ENCODE data around the gene ZNF217.

The ZNF217 gene

GRCh38 chr20:53582574-53583351 is 10.9 kb downstream of the ZNF217 start:
- no peak for DNase-seq (ENCODE audit: low read depth)

- DNase-seq (ENCODE audit: low read depth): no peak
These were observed 11.4 kb downstream of the ZNF217 start for GRCh38 chr20:53582251-53582570.

- DNase-seq (ENCODE audit: low read depth): no peak
These were observed 12.0 kb downstream of the ZNF217 start for GRCh38 chr20:53581444-53582250.

GRCh38 chr20:53580376-53581111 is 13.1 kb downstream of the ZNF217 start:
- no peak for DNase-seq (ENCODE audit: low read depth)

- DNase-seq (ENCODE audit: low read depth): no peak
These were observed 13.9 kb downstream of the ZNF217 start for GRCh38 chr20:53579581-53580375.

GRCh38 chr20:53579266-53579580 is 14.4 kb downstream of the ZNF217 start:
- no peak for DNase-seq (ENCODE audit: low read depth)

- DNase-seq (ENCODE audit: low read depth): peak; percentile 32
These were observed 15.0 kb downstream of the ZNF217 start for GRCh38 chr20:53578492-53579222.

GRCh38 chr20:53576586-53577318 is 16.9 kb downstream of the ZNF217 start:
- DNase-seq (ENCODE audit: low read depth): no peak

- DNase-seq (ENCODE audit: low read depth): no peak
These were observed 17.5 kb downstream of the ZNF217 start for GRCh38 chr20:53576195-53576580.

GRCh38 chr20:53575481-53576194 is 18.0 kb downstream of the ZNF217 start:
- DNase-seq (ENCODE audit: low read depth): no peak

GRCh38 chr20:53574819-53575218 is 18.8 kb downstream of the ZNF217 start:
- no peak for DNase-seq (ENCODE audit: low read depth)

- no peak for DNase-seq (ENCODE audit: low read depth)
These were observed 19.3 kb downstream of the ZNF217 start for GRCh38 chr20:53574259-53574789.

- no peak for DNase-seq (ENCODE audit: low read depth)
These were observed 21.9 kb downstream of the ZNF217 start for GRCh38 chr20:53571555-53572286.

- DNase-seq (ENCODE audit: low read depth): no peak
These were observed 23.0 kb downstream of the ZNF217 start for GRCh38 chr20:53570446-53571276.

- DNase-seq (ENCODE audit: low read depth): no peak
These were observed 23.9 kb downstream of the ZNF217 start for GRCh38 chr20:53569606-53570307.

GRCh38 chr20:53569005-53569404 is 24.6 kb downstream of the ZNF217 start:
- no peak for DNase-seq (ENCODE audit: low read depth)

GRCh38 chr20:53568351-53568750 is 25.3 kb downstream of the ZNF217 start:
- DNase-seq (ENCODE audit: low read depth): no peak
